Muscle layer of colon (tissue), 2 donors: ENCODE results near the gene CHRM4.
"Not testable (repeated sequence)": the region's sequence is repeated elsewhere in the genome, so short reads cannot be mapped to it uniquely, and the experiment has no call there.

Source experiments
- H3K27ac ChIP-seq: one replicate; pipeline ENCODE4 v1.7.0; 2013; ENCODE audit warnings: low read depth, mild to moderate bottlenecking, low read length, moderate library complexity
- H3K27me3 ChIP-seq, 2 donors: one replicate each; pipeline ENCODE4 v1.7.0; 2013; ENCODE audit warnings: low read length in 2 of 2, mild to moderate bottlenecking in 2 of 2; ENCODE audit not compliant: insufficient read depth in 2 of 2, control insufficient read depth in 1 of 2
- H3K36me3 ChIP-seq: one replicate; pipeline ENCODE4 v1.7.0; 2013; ENCODE audit warnings: mild to moderate bottlenecking, low read length; ENCODE audit not compliant: insufficient read depth
- H3K4me1 ChIP-seq: one replicate; pipeline ENCODE4 v1.7.0; 2013; ENCODE audit warnings: mild to moderate bottlenecking, low read length; ENCODE audit not compliant: insufficient read depth
- H3K4me3 ChIP-seq, 2 donors: one replicate each; pipeline ENCODE4 v1.7.0; 2013; ENCODE audit warnings: low read length in 2 of 2, low read depth in 1 of 2, mild to moderate bottlenecking in 1 of 2, moderate library complexity in 1 of 2
- H3K9ac ChIP-seq: one replicate; pipeline ENCODE4 v1.7.0; 2013; ENCODE audit warnings: low read length
- H3K9me3 ChIP-seq: one replicate; pipeline ENCODE4 v1.7.0; 2013; ENCODE audit warnings: mild to moderate bottlenecking, low read length
- donor health status: abdominal sarcoma.
- donor health status: Adenocarcinoma of cecum.

CHRM4 gene

GRCh38 chr11:46379482-46380293, 11.9 kb downstream of the CHRM4 start:
- H3K9ac ChIP-seq, H3K9me3 ChIP-seq, H3K4me1 ChIP-seq, H3K4me3 ChIP-seq, H3K27ac ChIP-seq: not testable (repeated sequence)
- Histone ChIP-seq H3K27me3 (peaks cover 0 to 29% of the 10 kb centered on the region in 2 donors), H3K36me3 (peaks cover 17% of the 10 kb centered on the region)

GRCh38 chr11:46378811-46379481, 12.6 kb downstream of the CHRM4 start:
- H3K4me3 ChIP-seq = no peak overlapping the region
- peaks cover 23% of the 10 kb centered on the region for H3K36me3 ChIP-seq
- peaks cover 0 to 22% of the 10 kb centered on the region in 2 donors for H3K27me3 ChIP-seq
- H3K9ac ChIP-seq = no peak overlapping the region
- H3K9me3 ChIP-seq = no peaks in the 10 kb centered on the region
- no peak overlapping the region for H3K27ac ChIP-seq
- peaks cover 8% of the 10 kb centered on the region for H3K4me1 ChIP-seq

- H3K9me3 ChIP-seq = no peaks in the 10 kb centered on the region
- H3K4me3 ChIP-seq = no peak overlapping the region
- peaks cover 8% of the 10 kb centered on the region for H3K4me1 ChIP-seq
- peaks cover 27% of the 10 kb centered on the region for H3K36me3 ChIP-seq
- H3K9ac ChIP-seq = no peak overlapping the region
- peaks cover 0 to 16% of the 10 kb centered on the region in 2 donors for H3K27me3 ChIP-seq
- no peak overlapping the region for H3K27ac ChIP-seq
These were observed 13.3 kb downstream of the CHRM4 start for GRCh38 chr11:46378296-46378695.

- Histone ChIP-seq H3K27ac (no peak overlapping the region), H3K9ac (no peak overlapping the region), H3K9me3 (no peaks in the 10 kb centered on the region), H3K4me3 (no peak overlapping the region), H3K4me1 (peaks cover 6% of the 10 kb centered on the region), H3K36me3 (peaks cover 27% of the 10 kb centered on the region), H3K27me3 (peaks cover 0 to 11% of the 10 kb centered on the region in 2 donors)
These were observed 13.7 kb downstream of the CHRM4 start for GRCh38 chr11:46377831-46378230.

- H3K4me3 ChIP-seq = no peak overlapping the region
- H3K27me3 ChIP-seq = peaks cover 0 to 5% of the 10 kb centered on the region in 2 donors
- H3K36me3 ChIP-seq = peaks cover 31% of the 10 kb centered on the region
- H3K4me1 ChIP-seq = peaks cover under 1% of the 10 kb centered on the region
- no peaks in the 10 kb centered on the region for H3K9me3 ChIP-seq
- no peak overlapping the region for H3K27ac ChIP-seq
- H3K9ac ChIP-seq = no peak overlapping the region
These were observed 14.3 kb downstream of the CHRM4 start for GRCh38 chr11:46377290-46377689.

- Histone ChIP-seq H3K4me3 (no peak overlapping the region), H3K4me1 (no peaks in the 10 kb centered on the region), H3K27me3 (no peaks in the 10 kb centered on the region), H3K27ac (no peak overlapping the region), H3K36me3 (peaks cover 36% of the 10 kb centered on the region), H3K9me3 (no peaks in the 10 kb centered on the region), H3K9ac (no peak overlapping the region)
These were observed 15.1 kb downstream of the CHRM4 start for GRCh38 chr11:46376258-46377050.

- Histone ChIP-seq H3K9ac (no peak overlapping the region), H3K4me3 (no peak overlapping the region), H3K4me1 (no peaks in the 10 kb centered on the region), H3K36me3 (peaks cover 36% of the 10 kb centered on the region), H3K27me3 (no peaks in the 10 kb centered on the region), H3K27ac (no peak overlapping the region), H3K9me3 (no peaks in the 10 kb centered on the region)
These were observed 16.0 kb downstream of the CHRM4 start for GRCh38 chr11:46375392-46376101.

GRCh38 chr11:46374815-46375214, 16.8 kb downstream of the CHRM4 start:
- H3K36me3 ChIP-seq = peaks cover 36% of the 10 kb centered on the region
- no peak overlapping the region for H3K27ac ChIP-seq
- no peak overlapping the region for H3K4me3 ChIP-seq
- H3K9ac ChIP-seq = no peak overlapping the region
- no peaks in the 10 kb centered on the region for H3K27me3 ChIP-seq
- no peaks in the 10 kb centered on the region for H3K9me3 ChIP-seq
- no peaks in the 10 kb centered on the region for H3K4me1 ChIP-seq

- Histone ChIP-seq H3K4me1 (no peaks in the 10 kb centered on the region), H3K9me3 (no peaks in the 10 kb centered on the region), H3K9ac (no peak overlapping the region), H3K27me3 (no peaks in the 10 kb centered on the region), H3K36me3 (peaks cover 36% of the 10 kb centered on the region), H3K4me3 (no peak overlapping the region), H3K27ac (no peak overlapping the region)
These were observed 17.5 kb downstream of the CHRM4 start for GRCh38 chr11:46373787-46374740.

GRCh38 chr11:46372501-46372900, 19.1 kb downstream of the CHRM4 start:
- H3K27ac ChIP-seq, H3K4me1 ChIP-seq: not testable (repeated sequence)
- peaks cover 44% of the 10 kb centered on the region for H3K36me3 ChIP-seq

More at GRCh38 chr11:46372501-46372900, 19.1 kb downstream of the CHRM4 start:
- H3K27me3 ChIP-seq, H3K4me3 ChIP-seq, H3K9ac ChIP-seq, H3K9me3 ChIP-seq: not testable (repeated sequence)
